ENCODE measurements around the gene NTMT1.

NTMT1 gene

DNA sequence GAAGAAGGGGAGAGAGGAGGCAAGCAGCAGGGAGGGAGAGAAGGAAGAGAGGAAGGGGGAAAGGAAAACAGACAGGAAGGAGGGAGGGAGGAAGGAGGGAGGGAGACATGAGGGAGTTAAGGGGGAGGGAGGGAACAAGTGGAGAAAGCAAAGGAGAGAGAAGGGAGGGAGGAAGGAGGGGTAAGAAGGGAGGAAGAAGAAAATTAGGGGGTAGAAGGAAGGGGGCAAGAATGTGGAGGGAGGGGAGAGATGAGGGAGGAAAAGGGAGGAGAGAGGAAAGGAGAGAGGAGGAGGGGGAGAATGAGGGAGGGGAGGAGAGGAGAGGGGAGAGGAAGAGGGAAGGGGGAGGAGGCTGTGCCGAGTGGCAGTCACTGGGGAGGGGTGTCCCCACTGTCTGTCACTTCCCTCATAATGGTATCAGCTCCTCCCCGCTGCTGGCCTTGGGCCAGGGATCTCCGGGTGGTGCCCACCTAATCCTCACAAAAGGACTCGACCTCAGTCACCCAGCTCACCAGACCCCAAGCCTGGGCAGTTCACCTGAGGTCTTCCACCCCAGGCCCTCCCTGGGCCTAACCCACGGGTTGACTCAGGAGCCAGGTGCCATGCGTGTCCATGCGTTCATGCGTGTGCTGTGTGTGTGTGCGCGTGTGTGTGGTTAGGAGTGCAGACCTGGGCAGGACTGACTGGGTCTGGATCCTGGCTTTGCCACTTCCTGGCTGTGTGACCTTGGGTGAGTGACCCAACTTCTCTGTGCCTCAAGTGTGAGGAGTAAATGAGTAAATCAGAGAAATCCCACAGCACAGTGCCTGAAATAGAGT, 23.2 kb upstream of the NTMT1 start:
- H3K36me3 ChIP-seq (replicated peaks; ENCODE audit: low read depth, low read length) = no peaks in the 10 kb centered on the region
- peaks cover 14% of the 10 kb centered on the region for H3K4me1 ChIP-seq (ENCODE audit: low read length)
- H3K4me3 ChIP-seq (ENCODE audit: low read length) = peak overlapping the region; percentile 62
- no peak overlapping the region for H3K27ac ChIP-seq (ENCODE audit: low read length)
- no peaks in the 10 kb centered on the region for H3K9me3 ChIP-seq (ENCODE audit: insufficient read depth, low read length)
- H3K27me3 ChIP-seq (ENCODE audit: low read depth, low read length) = peaks cover 5% of the 10 kb centered on the region; the same call in 1 of the 2 replicates
- H3K9ac ChIP-seq (ENCODE audit: low read length) = peak overlapping the region; percentile 26; the same call in 1 of the 2 replicates
- H3K4me2 ChIP-seq (ENCODE audit: low read length) = peak overlapping the region; percentile 68
- no peak for TF ChIP-seq EZH2phosphoT487 (IDR thresholded peaks at IDR 0.05; ENCODE audit: low read depth)
- TF ChIP-seq, protein P1, sequence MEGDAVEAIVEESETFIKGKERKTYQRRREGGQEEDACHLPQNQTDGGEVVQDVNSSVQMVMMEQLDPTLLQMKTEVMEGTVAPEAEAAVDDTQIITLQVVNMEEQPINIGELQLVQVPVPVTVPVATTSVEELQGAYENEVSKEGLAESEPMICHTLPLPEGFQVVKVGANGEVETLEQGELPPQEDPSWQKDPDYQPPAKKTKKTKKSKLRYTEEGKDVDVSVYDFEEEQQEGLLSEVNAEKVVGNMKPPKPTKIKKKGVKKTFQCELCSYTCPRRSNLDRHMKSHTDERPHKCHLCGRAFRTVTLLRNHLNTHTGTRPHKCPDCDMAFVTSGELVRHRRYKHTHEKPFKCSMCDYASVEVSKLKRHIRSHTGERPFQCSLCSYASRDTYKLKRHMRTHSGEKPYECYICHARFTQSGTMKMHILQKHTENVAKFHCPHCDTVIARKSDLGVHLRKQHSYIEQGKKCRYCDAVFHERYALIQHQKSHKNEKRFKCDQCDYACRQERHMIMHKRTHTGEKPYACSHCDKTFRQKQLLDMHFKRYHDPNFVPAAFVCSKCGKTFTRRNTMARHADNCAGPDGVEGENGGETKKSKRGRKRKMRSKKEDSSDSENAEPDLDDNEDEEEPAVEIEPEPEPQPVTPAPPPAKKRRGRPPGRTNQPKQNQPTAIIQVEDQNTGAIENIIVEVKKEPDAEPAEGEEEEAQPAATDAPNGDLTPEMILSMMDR (IDR thresholded peaks at IDR 0.05; ENCODE audit: low read depth, low read length) = no peak
- no peaks in the 10 kb centered on the region for H4K20me1 ChIP-seq (ENCODE audit: insufficient read depth, low read length)
- no peak overlapping the region for H2AFZ ChIP-seq (ENCODE audit: low read depth, low read length)
- no peaks in the 10 kb centered on the region for H3K79me2 ChIP-seq (ENCODE audit: low read length)

DNA sequence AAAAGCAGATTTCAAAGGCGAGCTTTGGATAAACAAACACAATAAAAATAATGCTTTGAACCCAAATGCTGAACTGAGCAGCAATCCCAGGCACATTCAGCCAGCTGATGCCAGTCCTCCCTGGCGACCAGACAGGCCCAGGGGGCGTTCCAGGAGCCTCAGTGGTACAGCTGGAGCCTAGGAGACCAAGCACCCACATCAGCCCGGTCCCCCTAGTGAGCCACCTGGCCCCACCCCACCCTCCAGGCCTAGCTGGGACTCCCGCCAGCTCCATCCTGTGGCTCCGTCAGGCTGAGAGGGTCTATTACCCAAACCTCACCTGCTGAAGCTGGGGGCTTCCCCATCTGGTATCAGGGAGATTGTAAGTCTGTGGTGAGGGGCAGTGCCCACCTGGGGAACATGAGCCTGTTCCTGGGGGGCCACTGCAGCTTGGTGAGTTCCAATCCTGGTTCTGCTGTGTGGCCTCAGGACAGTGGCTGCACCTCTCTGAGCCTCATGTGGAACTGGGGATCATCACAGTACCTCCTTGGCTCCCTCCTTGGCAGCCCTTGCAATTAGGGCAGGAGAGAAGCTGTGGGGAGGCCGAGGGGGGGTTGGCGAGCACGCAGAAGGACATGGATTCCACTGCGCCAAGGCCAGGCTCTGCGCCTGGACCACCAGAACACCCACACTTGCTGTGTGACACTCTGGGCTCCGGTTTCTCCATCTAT, 21.8 kb upstream of the NTMT1 start:
- H3K4me1 ChIP-seq (ENCODE audit: low read length) = peaks cover 14% of the 10 kb centered on the region
- TF ChIP-seq, protein P1 (IDR thresholded peaks at IDR 0.05; ENCODE audit: low read depth, low read length) = no peak
- no peak for TF ChIP-seq EZH2phosphoT487 (IDR thresholded peaks at IDR 0.05; ENCODE audit: low read depth)
- H3K4me3 ChIP-seq (ENCODE audit: low read length) = no peak overlapping the region
- no peaks in the 10 kb centered on the region for H3K36me3 ChIP-seq (replicated peaks; ENCODE audit: low read depth, low read length)
- H3K9ac ChIP-seq (ENCODE audit: low read length) = no peak overlapping the region
- H4K20me1 ChIP-seq (ENCODE audit: insufficient read depth, low read length) = no peaks in the 10 kb centered on the region
- no peaks in the 10 kb centered on the region for H3K79me2 ChIP-seq (ENCODE audit: low read length)
- H3K27ac ChIP-seq (ENCODE audit: low read length) = no peak overlapping the region
- no peak overlapping the region for H2AFZ ChIP-seq (ENCODE audit: low read depth, low read length)
- H3K27me3 ChIP-seq (ENCODE audit: low read depth, low read length) = peaks cover 12% of the 10 kb centered on the region
- H3K9me3 ChIP-seq (ENCODE audit: insufficient read depth, low read length) = no peaks in the 10 kb centered on the region
- H3K4me2 ChIP-seq (ENCODE audit: low read length) = no peak overlapping the region

DNA sequence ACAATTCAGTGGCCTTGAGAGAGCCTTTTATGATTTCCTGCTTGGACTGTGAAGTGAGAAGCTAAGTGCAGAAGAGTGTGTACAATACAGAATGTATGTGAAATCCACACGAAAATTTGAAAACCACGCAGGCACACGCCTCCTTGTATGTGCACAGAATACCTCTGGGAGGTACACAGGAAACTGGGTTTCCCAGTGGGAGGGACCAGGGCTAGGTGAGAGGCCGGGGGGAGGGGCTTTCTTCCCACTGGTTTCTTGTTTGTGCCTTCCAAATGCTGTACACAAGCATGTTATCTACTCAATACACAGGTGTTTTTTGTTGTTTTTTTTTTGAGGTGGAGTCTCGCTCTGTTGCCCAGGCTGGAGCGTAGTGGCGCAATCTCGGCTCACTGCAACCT, 21.2 kb upstream of the NTMT1 start:
- TF ChIP-seq EZH2phosphoT487 (IDR thresholded peaks at IDR 0.05; ENCODE audit: low read depth) = no peak
- TF ChIP-seq, protein P1 (IDR thresholded peaks at IDR 0.05; ENCODE audit: low read depth, low read length) = no peak

More for the DNA sequence above, 21.2 kb upstream of the NTMT1 start:
- Histone ChIP-seq H2AFZ (ENCODE audit: low read depth, low read length) (no peak overlapping the region), H3K79me2 (ENCODE audit: low read length) (no peaks in the 10 kb centered on the region), H3K4me2 (ENCODE audit: low read length) (no peak overlapping the region), H3K36me3 (replicated peaks; ENCODE audit: low read depth, low read length) (no peaks in the 10 kb centered on the region), H4K20me1 (ENCODE audit: insufficient read depth, low read length) (no peaks in the 10 kb centered on the region), H3K27me3 (ENCODE audit: low read depth, low read length) (peaks cover 15% of the 10 kb centered on the region), H3K4me1 (ENCODE audit: low read length) (peaks cover 17% of the 10 kb centered on the region), H3K27ac (ENCODE audit: low read length) (no peak overlapping the region), H3K4me3 (ENCODE audit: low read length) (no peak overlapping the region), H3K9me3 (ENCODE audit: insufficient read depth, low read length) (no peaks in the 10 kb centered on the region), H3K9ac (ENCODE audit: low read length) (no peak overlapping the region)
